AG08396 (cell line): Measurements from ENCODE around the gene GTPBP1.

Source experiments
- DNase-seq: peaks from one replicate; pipeline ENCODE4 v3.0.0; 2012; ENCODE audit warnings: low spot score, mixed read lengths

The GTPBP1 gene

DNA sequence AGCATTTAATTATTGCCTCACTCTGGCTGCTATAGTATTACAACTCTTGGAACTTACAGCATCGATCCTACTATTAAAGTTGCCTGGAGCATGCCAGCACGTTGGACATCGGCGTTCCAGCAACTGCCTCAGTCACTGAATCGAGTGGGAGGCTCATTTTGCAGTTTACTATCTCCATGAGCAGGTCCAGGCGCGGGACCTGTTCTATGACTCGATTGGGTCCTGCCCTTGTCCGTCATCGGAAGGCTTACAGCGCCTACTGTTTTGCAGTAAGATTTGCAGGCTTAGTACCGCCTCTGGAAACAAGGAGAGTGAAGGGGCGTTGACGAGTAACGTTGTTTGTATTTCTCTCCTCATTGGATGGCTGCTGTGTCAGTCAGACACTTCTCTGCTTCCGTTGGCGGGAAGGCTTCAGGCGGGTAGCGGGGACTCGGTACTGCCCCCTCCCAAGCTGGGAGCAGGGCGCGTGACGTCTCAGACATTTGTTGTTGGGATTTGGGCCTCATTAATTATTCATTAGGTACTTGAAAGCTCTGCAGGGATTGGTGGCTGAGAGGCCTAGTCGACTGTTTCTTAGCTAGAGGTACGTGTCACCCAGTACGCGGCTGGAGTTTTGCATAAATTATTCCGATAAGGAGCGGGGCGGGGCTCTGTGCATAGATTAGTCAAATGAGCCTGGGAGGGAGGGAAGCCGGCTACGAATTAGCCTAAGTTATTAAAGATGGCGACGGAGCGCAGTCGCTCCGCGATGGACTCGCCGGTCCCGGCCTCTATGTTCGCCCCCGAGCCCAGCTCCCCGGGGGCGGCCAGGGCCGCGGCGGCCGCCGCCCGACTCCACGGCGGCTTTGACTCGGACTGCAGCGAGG lies at the start of gene GTPBP1:
GTPBP1 (plus strand) TSS at position 710 of the 866 bp plus-strand sequence; CDS start at position 722, 12 bp downstream.
- DNase-seq = peak; percentile 98

DNA sequence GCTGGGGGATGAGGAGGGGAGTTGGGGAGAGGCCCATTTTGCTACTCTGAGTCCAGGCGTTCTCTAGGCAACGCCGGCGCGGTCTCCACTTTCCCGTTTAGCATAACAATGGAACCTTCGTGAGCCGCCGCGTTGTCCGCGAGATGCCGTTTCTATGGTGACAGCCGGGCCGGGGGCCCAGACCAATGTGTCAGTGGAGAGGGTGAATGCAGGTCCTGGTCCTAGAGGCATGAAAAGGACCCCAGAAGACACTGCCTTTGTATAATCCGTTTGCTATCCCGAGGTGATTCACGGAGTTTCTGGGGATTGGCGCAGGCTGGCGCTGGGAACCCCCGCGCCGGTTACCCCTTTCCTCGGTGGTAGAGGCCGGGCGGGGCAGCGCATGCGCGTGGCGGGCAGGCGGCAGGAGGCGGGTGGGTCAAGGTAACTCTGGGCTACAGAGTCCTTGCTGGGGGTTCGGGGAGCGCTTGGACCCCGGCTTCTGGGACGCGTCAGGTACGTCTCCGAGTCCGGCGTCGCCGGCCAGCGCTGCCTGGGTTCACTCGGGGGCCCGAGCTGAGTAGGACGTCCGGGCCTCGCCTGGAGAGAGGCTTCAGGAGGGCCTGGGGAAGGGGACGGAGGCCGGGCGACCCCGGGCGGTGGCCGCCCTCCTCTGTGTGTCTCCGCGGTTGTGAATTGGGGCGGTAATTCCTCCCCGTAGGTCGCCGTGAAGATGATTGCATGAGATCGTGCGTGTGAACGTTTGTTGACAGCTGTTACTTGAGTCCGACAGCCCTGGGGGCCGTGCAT lies 49.3 kb upstream of the GTPBP1 start, which contains the start of the genes CBY1 and FAM227A:
CBY1 (plus strand) TSS at position 383 of the 789 bp plus-strand sequence. CDS start 11,417 bp downstream, outside the sequence.
FAM227A (minus strand) TSS at position 137 of the 789 bp plus-strand sequence. CDS start 6,224 bp downstream, outside the sequence.
- peak; percentile 98 for DNase-seq

- DNase-seq = peak; percentile 33
These were observed 48.5 kb upstream of the GTPBP1 start for GRCh38 chr22:38657045-38657909.

DNA sequence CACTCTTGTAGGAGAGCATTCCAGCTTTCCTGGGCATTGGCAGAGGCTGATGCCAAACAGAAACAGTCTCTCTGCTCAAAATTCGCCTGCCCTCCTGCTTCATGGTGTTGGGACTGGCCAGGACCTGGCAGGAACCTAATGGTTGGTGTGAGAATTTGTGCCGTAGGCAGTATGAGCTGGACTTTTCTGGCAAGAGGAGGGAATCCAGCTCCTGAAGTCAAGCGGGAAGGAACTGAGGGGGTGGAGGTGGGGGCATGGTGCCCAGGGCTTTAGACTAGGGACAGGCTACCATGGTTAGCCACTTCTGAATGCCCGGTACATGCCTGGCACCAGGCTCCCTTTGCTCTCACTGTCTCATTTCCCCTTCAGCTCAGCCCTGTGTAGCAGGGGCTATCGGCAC lies 30.9 kb upstream of the GTPBP1 start:
- DNase-seq = no peak

- no peak for DNase-seq
These were observed 29.9 kb upstream of the GTPBP1 start for GRCh38 chr22:38675833-38676232.

DNA sequence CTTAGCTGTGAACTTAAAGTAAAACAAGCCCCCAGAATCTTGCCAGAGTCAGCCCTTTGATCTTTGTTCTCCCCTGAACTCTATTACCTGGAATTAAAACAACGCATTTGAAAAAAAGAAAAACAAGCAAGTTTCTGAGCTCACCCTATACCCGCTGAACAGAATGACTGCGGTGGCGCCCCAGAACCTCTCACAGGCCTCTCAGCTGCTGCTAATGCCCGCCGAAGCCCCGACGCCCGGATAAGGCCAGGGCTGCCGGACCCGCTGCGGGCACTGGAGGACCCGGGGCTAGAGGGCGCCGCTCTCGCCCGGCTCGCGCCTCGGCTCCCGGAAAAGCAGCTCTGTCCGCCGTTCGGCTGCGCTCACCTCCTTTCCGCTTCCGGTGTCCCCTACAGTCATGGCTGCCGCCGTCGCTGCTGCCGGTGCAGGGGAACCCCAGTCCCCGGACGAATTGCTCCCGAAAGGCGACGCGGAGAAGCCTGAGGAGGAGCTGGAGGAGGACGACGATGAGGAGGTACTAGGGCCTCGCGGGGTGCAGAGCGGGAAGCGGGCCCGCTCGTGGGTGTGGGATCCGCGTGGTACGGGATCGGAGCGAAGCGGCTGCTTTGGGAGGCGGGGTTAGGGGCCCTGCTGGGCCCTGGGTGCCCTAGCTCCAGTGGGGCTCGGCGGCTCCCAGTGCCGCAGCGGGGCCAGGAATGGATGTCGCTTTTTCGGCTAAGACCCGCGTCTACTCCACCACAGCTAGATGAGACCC lies 24.0 kb upstream of the GTPBP1 start, which contains the start of gene TOMM22:
TOMM22 (plus strand) TSS at position 376 of the 754 bp plus-strand sequence; CDS start at position 398, 22 bp downstream.
- DNase-seq = peak; percentile 95

DNA sequence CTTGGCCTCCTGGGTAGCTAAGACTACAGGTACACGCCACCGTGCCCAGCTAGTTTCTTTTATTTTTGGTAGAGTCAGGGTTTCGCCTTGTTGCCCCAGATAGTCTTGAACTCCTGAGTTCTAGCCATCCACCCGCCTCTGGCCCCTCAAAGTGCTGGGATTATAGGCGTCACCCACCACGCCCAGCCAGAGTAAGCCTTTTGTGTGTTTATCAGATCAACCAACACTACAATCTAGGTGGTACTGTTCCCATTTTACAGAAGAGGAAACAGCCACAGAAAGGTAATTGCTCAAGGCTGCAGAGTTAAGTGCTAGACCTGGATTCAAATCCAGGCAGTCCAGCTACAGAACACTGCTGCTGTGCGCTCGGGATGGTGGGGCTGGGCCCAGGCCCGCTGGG lies 20.8 kb upstream of the GTPBP1 start:
- no peak for DNase-seq

DNA sequence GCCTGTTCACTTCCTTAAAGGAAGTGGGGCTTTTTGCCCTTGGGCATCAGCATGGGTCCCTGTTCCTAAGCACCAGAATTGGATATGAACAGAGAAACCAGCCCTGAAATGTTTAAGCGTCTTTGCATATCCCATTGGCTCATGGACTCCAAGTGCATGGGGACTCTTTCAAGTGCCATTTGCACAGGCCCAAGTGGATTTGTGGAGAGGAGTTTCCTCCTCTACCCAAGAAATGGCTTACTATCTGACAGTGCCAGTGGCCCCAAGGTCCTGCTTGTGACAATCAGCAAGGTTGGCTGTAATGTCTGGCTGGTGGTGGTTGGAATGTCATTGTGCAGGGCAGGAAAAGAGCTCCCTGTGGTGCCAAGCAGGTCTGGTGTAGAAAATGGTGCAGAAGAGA lies 20.0 kb upstream of the GTPBP1 start:
- DNase-seq = no peak

GRCh38 chr22:38689651-38690050 lies 16.1 kb upstream of the GTPBP1 start:
- DNase-seq = no peak

- no peak for DNase-seq
These were observed 11.7 kb upstream of the GTPBP1 start for GRCh38 chr22:38694049-38694448.

GRCh38 chr22:38694940-38695339 lies 10.8 kb upstream of the GTPBP1 start:
- DNase-seq = no peak

- DNase-seq = peak; percentile 66
These were observed 8.9 kb upstream of the GTPBP1 start for GRCh38 chr22:38696606-38697424.

DNA sequence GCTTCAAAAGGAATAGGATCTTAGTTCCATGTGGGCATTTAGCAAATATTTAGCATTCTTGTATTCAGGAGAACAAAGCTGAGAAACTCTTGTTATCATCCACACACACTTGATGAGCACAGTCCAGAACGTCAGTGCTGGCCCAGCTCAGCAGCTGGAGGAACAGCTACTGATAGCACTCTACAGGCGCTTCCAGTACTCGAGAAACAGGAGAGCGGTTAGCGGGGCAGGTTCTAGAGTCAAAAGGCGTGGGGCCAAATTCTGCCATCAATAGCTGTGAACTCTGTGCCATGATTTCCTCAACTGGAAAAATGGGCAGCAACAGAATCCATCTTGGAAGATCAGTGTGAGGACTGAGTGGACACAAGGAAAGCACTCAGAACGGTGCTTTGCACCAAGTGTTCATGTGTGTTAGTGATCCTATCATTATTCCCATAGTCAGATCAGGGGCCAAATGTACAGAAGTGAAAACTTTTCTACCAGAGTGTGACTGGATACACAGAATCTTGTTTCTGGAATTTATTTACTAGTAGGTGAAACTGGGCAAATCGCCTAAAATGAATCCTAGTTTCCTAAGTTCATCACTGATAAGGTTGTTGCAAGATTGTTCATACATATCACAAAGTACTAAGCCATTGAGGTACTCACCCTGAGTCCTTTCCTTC lies 8.2 kb upstream of the GTPBP1 start:
- DNase-seq = no peak

DNA sequence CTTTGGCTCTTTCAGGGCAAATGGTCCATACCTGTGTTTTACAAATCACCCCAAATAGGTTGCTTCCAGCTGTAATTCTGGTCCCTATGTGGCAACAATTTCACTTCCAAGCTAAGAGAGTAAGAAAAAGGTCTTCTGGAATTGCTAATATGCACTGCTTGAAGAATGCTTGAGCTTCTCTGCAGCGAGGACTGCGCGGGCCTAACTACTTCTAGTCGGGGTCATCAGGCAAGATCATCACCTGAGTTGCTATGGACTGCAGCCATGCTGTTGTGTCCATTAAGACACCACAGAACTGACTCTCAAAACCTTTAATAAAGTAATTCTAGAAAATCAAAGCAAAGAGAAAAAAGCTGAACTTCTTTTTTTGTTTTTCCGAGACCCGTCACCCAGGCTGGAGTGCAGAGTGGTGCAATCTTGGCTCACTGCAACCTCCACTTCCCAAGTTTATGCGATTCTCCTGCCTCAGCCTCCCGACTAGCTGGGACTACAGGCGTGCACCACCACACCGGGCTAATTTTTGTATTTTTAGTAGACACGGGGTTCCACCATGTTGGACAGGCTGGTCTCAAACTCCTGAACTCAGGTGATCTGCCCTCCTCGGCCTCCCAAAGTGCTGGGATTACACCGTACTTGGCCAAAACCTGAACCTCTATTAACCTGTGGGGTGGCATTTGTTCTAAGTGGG lies 7.2 kb upstream of the GTPBP1 start:
- no peak for DNase-seq

DNA sequence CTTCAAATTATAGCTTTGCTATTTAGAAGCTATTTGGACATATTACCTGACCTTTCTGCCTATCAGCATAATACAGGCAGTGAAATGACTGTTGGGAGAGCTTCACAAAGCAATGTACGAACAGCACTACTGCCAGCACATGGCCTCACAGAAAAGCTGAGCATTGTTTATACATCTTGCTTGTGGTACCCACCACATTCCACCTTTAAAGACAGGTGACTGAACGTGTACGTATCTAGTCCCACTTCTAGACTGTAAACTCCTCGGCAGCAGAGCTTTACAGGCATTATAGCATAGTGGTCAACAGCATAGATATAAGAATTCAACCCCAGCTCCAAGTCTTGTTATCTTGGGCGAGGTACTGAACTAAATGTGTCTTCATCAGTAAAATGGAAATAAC lies 6.6 kb upstream of the GTPBP1 start:
- DNase-seq = no peak

DNA sequence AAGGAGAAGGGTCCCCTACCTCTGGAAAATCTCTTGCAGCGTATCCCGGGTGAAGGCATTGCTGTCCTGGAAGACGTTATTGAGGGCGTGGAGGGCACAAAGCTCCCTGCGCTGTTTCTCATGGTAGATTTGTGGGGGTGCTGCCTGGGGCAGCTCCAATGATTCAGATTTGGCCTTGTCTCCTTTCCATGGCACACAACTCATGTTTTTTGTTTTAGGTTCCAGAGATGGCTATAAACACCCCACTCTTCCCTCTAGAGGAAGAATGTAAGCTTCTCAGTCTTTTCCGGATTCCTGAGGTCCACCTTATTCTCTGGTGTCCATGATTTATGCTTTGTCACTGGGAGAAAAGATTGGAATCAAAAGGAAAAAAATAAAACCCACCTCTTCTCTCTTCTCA lies 6.0 kb upstream of the GTPBP1 start:
- DNase-seq = peak; percentile 42

DNA sequence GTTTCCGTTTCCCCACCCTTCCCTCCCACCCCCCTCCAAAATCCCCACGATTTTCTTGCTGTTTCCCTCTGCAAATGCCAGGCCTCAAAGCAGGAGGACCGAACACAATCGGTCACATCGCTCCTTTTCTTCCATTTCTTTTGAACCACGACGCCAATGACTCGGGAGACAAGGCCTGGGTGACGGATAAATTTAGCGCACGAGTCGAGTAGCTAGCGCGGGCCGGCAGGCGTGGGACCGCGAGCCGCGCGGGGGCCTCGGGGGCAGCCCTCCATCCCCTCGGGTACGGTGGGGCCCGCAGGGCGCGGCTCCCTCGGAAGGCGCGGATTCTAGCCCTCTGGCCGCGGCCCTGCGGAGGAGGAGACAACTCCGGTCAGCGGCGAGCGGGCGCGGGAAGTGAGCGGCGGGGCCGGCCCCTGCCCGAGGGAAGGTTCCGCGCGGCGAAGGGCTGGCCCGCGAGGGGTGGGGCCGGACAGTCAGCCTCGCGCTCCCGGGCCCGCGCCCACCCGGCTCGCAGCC lies 5.4 kb upstream of the GTPBP1 start:
- DNase-seq = peak; percentile 74

- peak; percentile 94 for DNase-seq
These were observed 4.7 kb upstream of the GTPBP1 start, which contains the start of gene JOSD1 for GRCh38 chr22:38700789-38701628. Gene JOSD1, minus strand, starts transcription at chr22:38700943. Its CDS starts 956 bp downstream, at chr22:38699987.
